Right kidney (tissue), 9 donors: ENCODE data around the gene GPR89A.
"Not testable (repeated sequence)": the region's sequence is repeated elsewhere in the genome, so short reads cannot be mapped to it uniquely, and the experiment has no call there.

Experiments
- DNase-seq: peaks from one replicate; pipeline ENCODE4 v3.0.0-alpha.2; 2016
- long read RNA-seq, 8 donors: transcript quantifications; one replicate each; lab custom pipeline, GENCODE V29; 2026

The GPR89A gene
- long read RNA-seq, donor 1, partial matches to known transcripts: 186 of 266 reads
- long read RNA-seq, donor 1, other reads (novel, unspliced or antisense): 75 of 266 reads
- long read RNA-seq, donor 2, partial matches to known transcripts: 0 of 4 reads
- long read RNA-seq, donor 2, other reads (novel, unspliced or antisense): 0 of 4 reads
- long read RNA-seq, donor 3, transcript GPR89A-201 (14 exons, 2,120 nt): major isoform, 5 of 12 reads
- long read RNA-seq, donor 3, partial matches to known transcripts: 5 of 12 reads
- long read RNA-seq, donor 3, other reads (novel, unspliced or antisense): 0 of 12 reads
- long read RNA-seq, donor 4, transcript GPR89A-201 (14 exons, 2,120 nt): major isoform, 5 of 181 reads
- long read RNA-seq, donor 4, partial matches to known transcripts: 45 of 181 reads
- long read RNA-seq, donor 4, other reads (novel, unspliced or antisense): 129 of 181 reads
- long read RNA-seq, donor 5, transcript GPR89A-201 (14 exons, 2,120 nt): major isoform, 11 of 13 reads
- long read RNA-seq, donor 5, partial matches to known transcripts: 0 of 13 reads
- long read RNA-seq, donor 5, other reads (novel, unspliced or antisense): 0 of 13 reads
- long read RNA-seq, donor 6, transcript GPR89A-201 (14 exons, 2,120 nt): major isoform, 6 of 8 reads
- long read RNA-seq, donor 6, partial matches to known transcripts: 0 of 8 reads
- long read RNA-seq, donor 6, other reads (novel, unspliced or antisense): 0 of 8 reads
- long read RNA-seq, donor 7, transcript GPR89A-201 (14 exons, 2,120 nt): major isoform, 14 of 267 reads
- long read RNA-seq, donor 7, partial matches to known transcripts: 219 of 267 reads
- long read RNA-seq, donor 7, other reads (novel, unspliced or antisense): 33 of 267 reads
- long read RNA-seq, donor 8, partial matches to known transcripts: 0 of 5 reads
- long read RNA-seq, donor 8, other reads (novel, unspliced or antisense): 0 of 5 reads

- peak; percentile 90 for DNase-seq
Observed at GRCh38 chr1:145607833-145608733, at the start of gene GPR89A. GPR89A (plus strand) TSS chr1:145607988; CDS start chr1:145608134, 146 bp downstream.

DNA sequence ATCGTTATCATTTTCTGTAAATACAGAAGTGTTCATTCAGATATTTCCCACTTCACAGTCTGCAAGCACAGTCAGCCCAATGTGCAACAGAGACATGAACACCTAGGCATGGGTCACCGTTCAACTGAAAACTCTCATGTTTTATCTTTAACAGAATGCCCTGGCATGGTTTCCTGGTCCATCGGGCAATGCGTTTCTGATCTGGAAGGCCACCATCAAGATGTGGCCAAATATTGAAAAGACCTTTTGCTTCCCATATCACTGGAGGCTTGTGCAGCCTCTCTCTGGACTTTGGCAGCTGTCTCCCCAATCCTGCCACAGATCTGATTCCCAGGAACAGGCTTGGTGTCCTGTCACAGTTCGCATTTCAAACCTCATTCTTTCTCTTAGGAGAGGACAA, 21.0 kb upstream of the GPR89A start:
- DNase-seq: not testable (repeated sequence)

DNA sequence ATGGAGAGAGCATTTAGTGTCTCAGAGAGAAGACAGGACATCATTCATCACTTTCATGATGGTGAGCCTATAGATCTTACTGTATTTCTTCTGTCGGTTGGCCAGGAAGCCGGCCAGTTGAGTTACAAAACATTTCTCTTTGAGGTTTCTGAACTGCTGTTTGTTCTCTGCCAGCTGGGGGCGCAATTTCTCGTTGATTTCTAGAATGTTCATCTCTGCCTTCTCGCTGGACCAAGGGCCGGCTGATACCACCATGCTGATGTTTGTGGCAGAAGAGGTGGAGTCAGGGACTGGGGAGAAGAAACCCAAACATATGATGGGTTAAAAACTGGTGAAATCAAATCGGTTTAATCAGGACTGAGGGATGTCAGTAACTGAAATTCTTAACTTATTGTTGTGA, 17.0 kb upstream of the GPR89A start:
- not testable (repeated sequence) for DNase-seq

DNA sequence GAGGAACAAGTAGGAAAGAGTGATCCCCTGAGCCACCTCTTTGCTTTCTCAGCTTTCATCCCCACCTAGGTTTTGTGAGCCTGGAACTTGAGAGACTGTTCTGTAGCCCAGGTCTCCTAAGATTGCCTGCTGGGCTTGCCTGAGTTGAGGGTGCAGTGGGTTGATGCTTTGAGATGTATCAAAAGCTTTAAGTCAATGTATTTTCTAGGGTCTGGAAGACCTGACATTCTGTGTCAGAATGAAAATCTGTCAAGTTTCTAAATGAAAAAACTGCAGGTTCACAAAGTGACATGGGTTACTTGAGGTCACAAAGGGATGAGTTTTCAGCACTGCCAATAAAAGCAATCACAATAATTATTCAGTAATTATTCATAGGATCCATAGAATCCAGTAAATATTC, 15.4 kb upstream of the GPR89A start:
- DNase-seq: not testable (repeated sequence)

DNA sequence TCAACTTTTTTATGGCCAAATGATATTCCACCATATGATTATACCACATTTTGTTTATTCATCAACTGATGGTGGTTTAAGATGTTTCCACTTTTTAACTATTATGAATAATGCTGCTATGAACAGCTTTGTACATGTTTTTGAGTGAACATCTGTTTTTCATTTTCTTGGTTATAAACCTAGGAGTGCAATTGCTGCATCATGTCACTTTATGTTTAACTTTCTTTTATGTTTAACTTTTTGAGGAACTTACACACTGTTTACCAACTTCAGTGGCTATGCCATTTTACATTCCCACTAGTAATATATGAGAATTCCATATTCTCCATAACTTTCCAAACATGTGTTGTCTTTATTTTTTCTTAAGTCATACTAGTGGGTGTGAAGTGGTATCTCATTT, 12.4 kb upstream of the GPR89A start:
- not testable (repeated sequence) for DNase-seq

- DNase-seq: not testable (repeated sequence)
Observed at GRCh38 chr1:145596236-145596635, 11.6 kb upstream of the GPR89A start.

DNA sequence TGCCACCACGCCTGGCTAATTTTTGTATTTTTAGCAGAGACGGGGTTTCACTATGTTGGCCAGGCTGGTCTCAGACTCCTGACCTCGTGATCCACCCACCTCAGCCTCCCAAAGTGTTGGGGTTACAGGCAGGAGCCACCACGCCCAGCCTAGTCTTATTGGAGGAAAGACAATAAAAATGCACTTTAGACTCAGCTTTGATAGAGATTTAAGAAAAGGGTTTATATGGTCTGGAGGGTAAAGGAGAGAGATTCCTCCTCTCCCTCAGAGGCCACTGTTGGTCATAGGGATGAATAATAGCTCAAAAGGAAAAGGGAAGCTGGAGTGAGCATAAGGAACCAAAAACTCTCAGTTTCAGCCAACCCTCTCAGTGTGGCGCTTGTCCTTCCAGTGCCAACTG, 8.4 kb upstream of the GPR89A start:
- DNase-seq: not testable (repeated sequence)

DNA sequence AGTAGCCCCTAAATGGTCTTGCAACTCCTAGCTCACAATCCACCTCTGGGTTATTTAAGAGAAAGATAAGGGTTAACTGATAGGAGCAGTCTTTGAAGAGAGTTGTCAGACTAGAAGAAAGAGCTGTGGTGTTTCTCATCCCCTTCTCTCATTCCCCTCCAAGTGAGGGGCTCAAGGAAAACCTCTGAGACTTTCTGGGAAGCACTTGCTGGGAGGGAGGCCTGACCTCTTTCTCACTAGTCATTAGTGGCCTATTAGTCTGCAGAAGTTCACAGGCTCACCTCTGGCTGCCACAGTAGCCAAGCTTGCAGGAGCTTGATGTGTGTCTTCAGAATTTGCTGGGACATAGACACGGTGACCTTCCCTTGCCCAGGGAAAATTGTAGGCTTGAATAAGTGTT, 6.2 kb upstream of the GPR89A start:
- no peak for DNase-seq

GRCh38 chr1:145606840-145607239, 948 bp upstream of the GPR89A start:
- not testable (repeated sequence) for DNase-seq

GRCh38 chr1:145607289-145607688, 499 bp upstream of the GPR89A start:
- not testable (repeated sequence) for DNase-seq

- DNase-seq: not testable (repeated sequence)
Observed at GRCh38 chr1:145610744-145611143, 3.0 kb downstream of the GPR89A start.

GRCh38 chr1:145620073-145620472, 12.3 kb downstream of the GPR89A start:
- DNase-seq: not testable (repeated sequence)

GRCh38 chr1:145622177-145622576, 14.4 kb downstream of the GPR89A start:
- DNase-seq: not testable (repeated sequence)

DNA sequence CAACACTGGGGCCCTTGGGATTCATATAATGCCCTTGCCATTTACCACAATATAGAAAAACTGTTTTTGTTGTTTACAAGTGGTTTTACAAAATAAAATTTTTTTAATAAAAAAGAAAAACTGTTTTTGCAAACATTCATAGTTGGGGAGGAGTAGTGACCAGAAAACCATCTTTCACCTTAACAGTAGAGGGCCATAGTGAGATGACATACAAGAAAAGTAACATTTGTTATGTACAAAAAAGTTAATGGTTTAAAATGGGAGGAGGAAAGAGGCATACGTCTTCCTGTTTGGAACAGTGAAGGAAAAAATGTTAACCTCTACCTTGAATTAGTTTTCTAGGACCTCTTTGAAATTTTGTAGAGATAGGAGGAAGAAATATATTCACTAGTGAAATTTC, 28.4 kb downstream of the GPR89A start:
- not testable (repeated sequence) for DNase-seq

DNA sequence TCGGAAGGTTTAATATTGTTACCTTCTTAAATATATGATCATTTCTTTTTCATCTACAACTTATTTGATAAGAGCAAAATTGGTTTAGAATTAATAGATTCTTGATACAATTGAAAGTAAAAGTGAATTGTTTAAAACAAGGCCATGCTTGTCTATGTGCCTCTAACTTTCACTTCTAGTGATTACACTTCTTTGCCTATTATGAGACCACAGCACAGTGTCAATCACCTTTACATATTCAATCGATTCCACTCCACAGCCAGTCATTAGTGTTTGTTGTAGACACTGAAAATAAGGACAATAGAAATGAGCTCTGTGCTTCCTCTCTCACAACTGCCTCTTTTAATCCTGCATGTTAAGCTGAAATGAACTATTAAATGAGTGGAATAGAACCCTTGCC, 34.1 kb downstream of the GPR89A start:
- DNase-seq: not testable (repeated sequence)

GRCh38 chr1:145643990-145644389, 36.2 kb downstream of the GPR89A start:
- not testable (repeated sequence) for DNase-seq

- not testable (repeated sequence) for DNase-seq
Observed at GRCh38 chr1:145656245-145656943, 48.6 kb downstream of the GPR89A start.

- DNase-seq: not testable (repeated sequence)
Observed at GRCh38 chr1:145662502-145662901, 54.7 kb downstream of the GPR89A start.

GRCh38 chr1:145665015-145665414, 57.2 kb downstream of the GPR89A start:
- not testable (repeated sequence) for DNase-seq

DNA sequence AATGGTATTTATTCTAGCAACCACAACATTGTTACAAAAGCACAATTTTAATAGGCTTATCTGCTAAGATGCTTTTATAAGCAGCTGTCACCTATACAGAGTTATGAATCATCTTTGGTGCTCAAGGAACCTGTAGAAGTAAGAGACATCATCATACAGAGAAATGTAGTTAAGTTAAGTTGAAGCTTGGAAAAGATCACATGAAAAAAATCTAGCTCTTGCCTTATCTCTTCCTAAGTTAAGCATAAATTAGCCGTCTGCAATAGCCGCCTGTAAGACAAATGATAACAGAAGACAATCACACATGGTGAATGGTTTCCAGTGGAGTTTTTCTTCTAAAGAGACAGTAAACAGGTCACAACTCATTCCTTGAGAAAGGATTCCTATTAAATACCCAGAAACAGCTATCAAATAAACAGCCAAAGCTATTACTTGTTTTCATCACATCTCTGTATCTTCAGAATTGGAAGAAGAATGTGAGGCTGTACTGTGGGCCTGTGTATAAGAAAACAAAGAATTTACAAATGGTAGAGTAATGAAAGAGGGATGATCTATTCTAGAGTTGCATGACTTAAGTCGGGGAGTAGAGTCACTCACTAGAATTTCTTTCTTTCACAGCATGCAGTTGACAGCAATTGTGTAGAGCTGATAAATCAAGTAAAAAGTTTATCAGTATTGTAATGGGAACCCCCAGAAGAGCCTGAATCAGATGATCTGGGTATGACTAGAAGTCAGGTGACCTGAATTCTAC, 63.4 kb downstream of the GPR89A start:
- not testable (repeated sequence) for DNase-seq
